ENCODE data around the gene NETO2. TPM values are rescaled to one million over a fixed set of nuclear protein-coding genes. Genes with fewer than 3 reads are reported as not detected.

The NETO2 gene
- total RNA-seq, 1 experiment from 2014 or later, result 28.6 TPM

- H3K4me3 Mint-ChIP-seq, result no peak overlapping the region
- Histone ChIP-seq H4K5ac (ENCODE audit: insufficient read length, low read depth, low read length) (no peak overlapping the region), H2BK120ac (ENCODE audit: low read depth, low read length, poor library complexity, severe bottlenecking) (no peak overlapping the region), H3K4me2 (ENCODE audit: insufficient read depth, insufficient read length, low read length) (no peak overlapping the region), H3K79me2 (ENCODE audit: insufficient read depth, low read length) (no peaks in the 10 kb centered on the region), H2AK5ac (ENCODE audit: insufficient read length, low read length) (no peak overlapping the region), H3K4ac (ENCODE audit: low read depth, low read length) (no peak overlapping the region), H3K4me1 (ENCODE audit: insufficient read depth, low read length) (no peaks in the 10 kb centered on the region), H2BK5ac (ENCODE audit: insufficient read length, low read length) (no peak overlapping the region), H3K27ac (ENCODE audit: insufficient read length, low read depth, low read length) (no peak overlapping the region), H3K23me2 (ENCODE audit: insufficient read length, low read depth, low read length, poor library complexity, severe bottlenecking) (peaks cover 5% of the 10 kb centered on the region), H2BK12ac (ENCODE audit: insufficient read length, low read depth, low read length) (no peak overlapping the region), H3K9me3 (ENCODE audit: control insufficient read depth, low read depth, low read length) (no peaks in the 10 kb centered on the region), H2AFZ (ENCODE audit: low read length) (no peak overlapping the region), H3K79me1 (ENCODE audit: insufficient read depth, low read depth, low read length, poor library complexity, severe bottlenecking) (no peaks in the 10 kb centered on the region), H2BK20ac (ENCODE audit: low read depth, low read length, poor library complexity, severe bottlenecking) (no peak overlapping the region), H4K8ac (replicated peaks; ENCODE audit: insufficient read length, low read depth, low read length) (no peak overlapping the region), H3K14ac (ENCODE audit: insufficient read depth, low read length) (no peak overlapping the region), H3K9ac (ENCODE audit: extremely low read depth, insufficient read length, low read length) (no peak overlapping the region), H3K56ac (ENCODE audit: insufficient read length, low read depth, low read length) (no peak overlapping the region), H3K23ac (ENCODE audit: insufficient read length, low read depth, low read length) (no peak overlapping the region), H3K18ac (ENCODE audit: insufficient read length, low read depth, low read length) (no peak overlapping the region), H3K27me3 (ENCODE audit: insufficient read depth, low read length) (no peaks in the 10 kb centered on the region; the same call in 1 of the 2 replicates), H3T11ph (ENCODE audit: low read length) (no peak overlapping the region), H2BK15ac (ENCODE audit: low read depth, low read length) (no peak overlapping the region), H4K91ac (ENCODE audit: insufficient read length, low read depth, low read length) (no peak overlapping the region), H4K20me1 (ENCODE audit: control insufficient read depth, insufficient read depth, insufficient read length) (no peaks in the 10 kb centered on the region)
- peaks cover 22% of the 10 kb centered on the region for H3K27me3 Mint-ChIP-seq (ENCODE audit: low read depth)
- no CpG with 5 or more reads among the region's 2 CpGs for WGBS (ENCODE audit: extremely low coverage, insufficient read length, low lambda C conversion rate)
- H3K36me3 Mint-ChIP-seq (ENCODE audit: insufficient read depth in 1 of 3, low read depth in 3 of 3), result no peaks in the 10 kb centered on the region
- peaks cover 0 to 2% of the 10 kb centered on the region in 2 experiments; a peak in 1 of 4 replicates for H3K4me1 Mint-ChIP-seq
- H3K27ac Mint-ChIP-seq, result no peak overlapping the region; a peak in 1 of 7 replicates
- DNase-seq, result no peak
- TF ChIP-seq, protein P1, sequence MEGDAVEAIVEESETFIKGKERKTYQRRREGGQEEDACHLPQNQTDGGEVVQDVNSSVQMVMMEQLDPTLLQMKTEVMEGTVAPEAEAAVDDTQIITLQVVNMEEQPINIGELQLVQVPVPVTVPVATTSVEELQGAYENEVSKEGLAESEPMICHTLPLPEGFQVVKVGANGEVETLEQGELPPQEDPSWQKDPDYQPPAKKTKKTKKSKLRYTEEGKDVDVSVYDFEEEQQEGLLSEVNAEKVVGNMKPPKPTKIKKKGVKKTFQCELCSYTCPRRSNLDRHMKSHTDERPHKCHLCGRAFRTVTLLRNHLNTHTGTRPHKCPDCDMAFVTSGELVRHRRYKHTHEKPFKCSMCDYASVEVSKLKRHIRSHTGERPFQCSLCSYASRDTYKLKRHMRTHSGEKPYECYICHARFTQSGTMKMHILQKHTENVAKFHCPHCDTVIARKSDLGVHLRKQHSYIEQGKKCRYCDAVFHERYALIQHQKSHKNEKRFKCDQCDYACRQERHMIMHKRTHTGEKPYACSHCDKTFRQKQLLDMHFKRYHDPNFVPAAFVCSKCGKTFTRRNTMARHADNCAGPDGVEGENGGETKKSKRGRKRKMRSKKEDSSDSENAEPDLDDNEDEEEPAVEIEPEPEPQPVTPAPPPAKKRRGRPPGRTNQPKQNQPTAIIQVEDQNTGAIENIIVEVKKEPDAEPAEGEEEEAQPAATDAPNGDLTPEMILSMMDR (conservative IDR thresholded peaks at IDR 0.05), result no peak
- peaks cover 0 to 3% of the 10 kb centered on the region in 2 experiments; a peak in 1 of 5 replicates for H3K9me3 Mint-ChIP-seq
These were observed 109.3 kb downstream of the NETO2 start for GRCh38 chr16:47034455-47034854.

Measured in H9 (cell line).